Panc1 (cell line): Measurements from ENCODE around the gene GALNT4. TPM values are rescaled to one million over a fixed set of nuclear protein-coding genes. Genes with fewer than 3 reads are reported as not detected.
A peak's percentile ranks its signal among the peaks of the same experiment; 100 is the strongest.

Source experiments
- ATAC-seq: fragments of 200-7000 bp; cut with Tn5 transposase; 2 replicates; pipeline ENCODE4 v1.9.1; 2020; ENCODE audit warnings: mild to moderate bottlenecking, moderate library complexity
- BruUV-seq: library from RNA; stranded (reverse); fragments of 400-500 nt; replicated peaks from 2 replicates; lab custom pipeline; 2021; lab: Mats Ljungman, UMichigan
- CTCF ChIA-PET: fragments of 300-600 bp; sonication (Branson Sonifier 250); formaldehyde crosslinking; loops from one replicate; lab custom pipeline; 2022; ENCODE audit warnings: antibody characterized with exemption; lab: Charles Lee
- POLR2A ChIA-PET: fragments of 300-600 bp; sonication (Branson Sonifier 250); formaldehyde crosslinking; loops from one replicate; lab custom pipeline; 2022; ENCODE audit warnings: antibody characterized with exemption; lab: Charles Lee
- DNase-seq: peaks from one replicate; pipeline ENCODE4 v3.0.0-alpha.2; 2010; ENCODE audit warnings: low read depth, low spot score
- H3K27ac ChIP-seq: 2 replicates; pipeline ENCODE4 v1.5.1; 2011; ENCODE audit warnings: mild to moderate bottlenecking, low read length, inconsistent platforms
- H3K27me3 ChIP-seq: fragments of 200-500 bp; sonication (Bioruptor generic); 2 replicates; pipeline ENCODE4 v1.6.0; 2014; ENCODE audit warnings: low read length, inconsistent platforms; ENCODE audit not compliant: control insufficient read depth, insufficient read depth
- H3K36me3 ChIP-seq: fragments of 200-500 bp; sonication (Bioruptor generic); 2 replicates; pipeline ENCODE4 v1.5.1; 2014; ENCODE audit warnings: inconsistent platforms, mild to moderate bottlenecking, low read length, moderate library complexity; ENCODE audit not compliant: control insufficient read depth, insufficient read depth
- H3K4me1 ChIP-seq: 2 replicates; pipeline ENCODE4 v1.5.1; 2011; ENCODE audit warnings: inconsistent platforms, mild to moderate bottlenecking, low read length, moderate library complexity; ENCODE audit not compliant: control insufficient read depth, insufficient read depth
- H3K4me3 ChIP-seq, 2 experiments: 2 replicates each; pipeline ENCODE4 v1.5.1; 2011 to 2012; ENCODE audit warnings: low read depth in 2 of 2, low read length in 2 of 2, mild to moderate bottlenecking in 2 of 2, inconsistent platforms in 1 of 2, moderate library complexity in 1 of 2
- H3K9me3 ChIP-seq: fragments of 200-500 bp; sonication (Bioruptor generic); 2 replicates; pipeline ENCODE4 v1.5.1; 2014; ENCODE audit warnings: low read depth, mild to moderate bottlenecking, inconsistent platforms, low read length, moderate library complexity; ENCODE audit not compliant: control insufficient read depth, insufficient read depth
- CTCF ChIP-seq: fragments of 450-650 bp; IDR thresholded peaks from 2 replicates; pipeline ENCODE4 v1.5.1; 2017; ENCODE audit warnings: mild to moderate bottlenecking
- POLR2AphosphoS5 ChIP-seq: IDR thresholded peaks from 2 replicates; pipeline ENCODE4 v1.6.1; 2012; ENCODE audit warnings: mild to moderate bottlenecking, low read depth, low read length, moderate library complexity
- REST ChIP-seq, 2 experiments: IDR thresholded peaks; 2 replicates each; pipeline ENCODE4 v1.6.1; 2011 to 2012; ENCODE audit warnings: low read depth in 2 of 2, control low read depth in 1 of 2, low read length in 1 of 2, mild to moderate bottlenecking in 1 of 2, moderate library complexity in 1 of 2; ENCODE audit not compliant: insufficient read depth in 1 of 2
- SIN3A ChIP-seq: IDR thresholded peaks from 2 replicates; pipeline ENCODE4 v1.6.1; 2012; ENCODE audit warnings: low read depth, mild to moderate bottlenecking, low read length, moderate library complexity, borderline replicate concordance; ENCODE audit not compliant: insufficient read depth
- TCF7L2 ChIP-seq: IDR thresholded peaks from 2 replicates; pipeline ENCODE4 v1.6.1; 2011; ENCODE audit warnings: mild to moderate bottlenecking, low read depth, low read length, inconsistent platforms
- in situ Hi-C: cut with HindIII; loops from 2 replicates; pipeline ENCODE4 v1.10.0; 2016; ENCODE audit warnings: low sequenced_read_pairs, low pct_unique_long_range_greater_than_20kb
- intact Hi-C: fragments of 100-400 bp; cut with micrococcal nuclease; formaldehyde crosslinking; loops from one replicate; pipeline ENCODE4 v1.10.0; 2022; ENCODE audit not compliant: unreplicated experiment
- total RNA-seq: library from RNA; stranded (reverse); gene quantifications from one replicate; pipeline ENCODE4 v1.2.1, GENCODE V29; 2021; ENCODE audit not compliant: unreplicated experiment

The GALNT4 gene
- total RNA-seq, 1 experiment from 2014 or later, result 5.1 TPM

- Histone ChIP-seq H3K4me3 (no peak overlapping the region), H3K27me3 (no peaks in the 10 kb centered on the region), H3K36me3 (no peaks in the 10 kb centered on the region; the same call in 1 of the 2 replicates), H3K27ac (no peak overlapping the region), H3K4me1 (peaks cover 8% of the 10 kb centered on the region), H3K9me3 (no peaks in the 10 kb centered on the region)
- CTCF ChIA-PET, result no interaction called here
- BruUV-seq, result no TSS peak
- ATAC-seq (no peak), DNase-seq (no peak)
- TF ChIP-seq POLR2AphosphoS5 (no peak), REST (IDR thresholded peaks at IDR 0.05; ENCODE audit: insufficient read depth in 1 of 2, low read depth in 2 of 2, low read length in 1 of 2) (no peak)
- in situ Hi-C loops (no loop called here), intact Hi-C loops (loop anchor here (2.0 kb wide), 2 partner anchors 58 to 510 kb away; no protein-coding TSS in a partner anchor)
- POLR2A ChIA-PET, result no interaction called here
Measured at GRCh38 chr12:89528434-89528833, 3.8 kb upstream of the GALNT4 start.

DNA sequence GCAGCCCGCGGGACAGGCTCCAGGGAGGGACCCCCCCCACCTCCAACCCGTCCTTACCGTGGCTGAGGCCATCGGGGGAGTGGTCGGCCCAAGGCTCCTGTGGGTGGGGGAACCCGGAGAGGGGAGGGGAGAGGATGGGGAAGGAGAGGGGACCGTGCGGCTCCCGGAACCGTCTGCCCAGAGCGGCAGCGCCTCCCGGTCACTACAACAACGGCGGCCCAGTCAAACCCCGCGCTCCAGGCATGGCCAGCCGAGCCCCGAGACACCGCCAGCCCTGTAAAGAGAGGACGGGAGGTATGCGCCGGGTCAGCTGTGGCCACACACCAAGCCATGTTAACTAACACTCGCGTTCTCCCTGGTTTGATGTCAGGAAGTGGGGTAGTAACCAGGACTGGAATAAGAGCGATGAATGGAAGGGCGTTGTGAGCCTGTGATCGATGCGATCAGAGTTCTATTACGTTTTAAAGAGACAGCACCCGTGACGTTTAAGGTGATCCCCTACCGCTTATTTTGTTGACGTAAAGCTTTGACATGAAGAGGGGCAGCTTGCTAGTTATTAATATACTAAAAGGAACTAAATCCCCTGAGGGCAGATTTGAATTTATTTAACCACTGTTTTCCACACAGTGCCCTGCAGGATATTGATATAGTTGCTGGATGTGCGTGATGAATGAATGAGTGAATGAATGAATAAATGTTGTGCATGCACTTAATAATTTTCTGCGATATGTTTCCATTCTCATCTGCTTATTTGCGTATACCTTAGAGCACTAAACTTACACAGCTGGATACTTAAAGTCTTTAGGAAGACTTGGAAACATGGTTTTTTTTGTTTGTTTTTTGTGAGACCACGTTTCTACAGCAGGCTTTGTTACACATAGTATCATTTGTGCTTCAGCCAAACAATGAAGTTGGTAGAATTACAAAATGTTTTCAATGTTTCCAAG lies 1.5 kb upstream of the GALNT4 start, which contains the start of gene POC1B:
POC1B (minus strand) TSS at position 224 of the 947 bp plus-strand sequence; CDS start at position 72, 152 bp downstream.
- Histone ChIP-seq H3K27ac (peak within 1 kb of the TSS; percentile 85), H3K36me3 (no peaks in the 10 kb centered on the region; the same call in 1 of the 2 replicates), H3K4me1 (peaks cover 23% of the 10 kb centered on the region), H3K4me3 (peak within 1 kb of the TSS; percentile 89 to 93), H3K9me3 (no peaks in the 10 kb centered on the region), H3K27me3 (no peaks in the 10 kb centered on the region)
- TF ChIP-seq TCF7L2 (no peak), POLR2AphosphoS5 (peak; percentile 38; the same call in 1 of the 2 replicates), REST (IDR thresholded peaks at IDR 0.05; ENCODE audit: insufficient read depth in 1 of 2, low read depth in 2 of 2, low read length in 1 of 2) (no peak), SIN3A (peak; percentile 81; the same call in 1 of the 2 replicates), CTCF (no peak)
- in situ Hi-C loops, result no loop called here
- ChIA-PET CTCF (no interaction called here), POLR2A (interaction anchor here (0.6 to 0.7 kb wide), 2 partner anchors 27 to 315 kb away, joined by 3 to 4 read pairs; no protein-coding TSS in a partner anchor)
- DNase-seq (peak; percentile 42), ATAC-seq (peak; percentile 82)
- intact Hi-C loops, result loop anchor here (2.0 kb wide), 1 partner anchor 173 kb away; the partner anchor contains the start of gene DUSP6
- no TSS peak for BruUV-seq
